ENCODE measurements around the gene XRCC4.

DNA sequence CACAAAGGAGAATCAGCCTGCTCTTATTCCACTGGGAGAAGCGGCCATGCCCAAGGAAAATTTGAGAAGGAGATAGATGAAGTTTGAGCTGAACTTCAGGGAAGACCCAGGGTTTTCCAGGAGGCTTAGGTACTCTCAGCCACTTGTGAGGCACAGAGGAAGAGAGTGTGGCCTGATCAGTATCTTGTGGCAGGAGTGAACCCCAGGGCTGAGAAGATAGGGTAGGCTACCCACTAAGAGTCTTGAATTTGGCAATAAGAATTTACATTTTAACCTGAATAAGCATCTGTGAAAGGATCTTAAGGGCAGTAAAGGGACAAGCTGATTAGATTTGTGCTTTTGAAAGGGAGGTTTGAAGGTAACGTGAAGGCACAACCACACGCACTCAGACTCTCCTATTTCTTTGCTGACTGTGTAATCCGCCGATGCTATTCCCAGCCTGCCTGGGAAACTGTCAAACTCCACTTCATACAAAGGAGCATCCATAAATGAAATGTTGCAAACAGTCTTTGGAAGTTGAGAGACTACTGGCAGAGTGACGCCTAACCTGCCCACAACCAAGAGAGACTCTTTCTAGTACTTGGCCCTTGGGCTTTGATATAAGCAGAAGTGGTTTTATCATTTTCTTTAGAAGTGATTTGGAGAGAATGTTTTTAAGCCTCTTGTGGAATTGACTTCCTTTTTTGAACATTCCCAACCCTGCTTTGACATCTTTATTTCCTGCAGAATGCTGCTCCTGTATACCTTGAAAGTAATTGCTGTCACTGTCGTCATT, 286.0 kb downstream of the XRCC4 start:
- TF ChIP-seq POLR2A (IDR thresholded peaks at IDR 0.05; ENCODE audit: low read depth, low read length) (no peak), POLR2AphosphoS5 (IDR thresholded peaks at IDR 0.05; ENCODE audit: low read depth, low read length) (no peak), TAF1 (IDR thresholded peaks at IDR 0.05; ENCODE audit: low read depth, low read length) (no peak), PAX5 (IDR thresholded peaks at IDR 0.05; ENCODE audit: insufficient read depth, low read length, severe bottlenecking) (no peak), POU2F2 (IDR thresholded peaks at IDR 0.05; ENCODE audit: low read depth, low read length) (no peak), SPI1 (IDR thresholded peaks at IDR 0.05; ENCODE audit: low read depth, low read length) (0 out of 2 replicates have a peak, but pooled peaks have one; percentile 5)

Measured in GM12891 (cell line).